ENCODE measurements around the gene AGBL1.

Gene AGBL1

DNA sequence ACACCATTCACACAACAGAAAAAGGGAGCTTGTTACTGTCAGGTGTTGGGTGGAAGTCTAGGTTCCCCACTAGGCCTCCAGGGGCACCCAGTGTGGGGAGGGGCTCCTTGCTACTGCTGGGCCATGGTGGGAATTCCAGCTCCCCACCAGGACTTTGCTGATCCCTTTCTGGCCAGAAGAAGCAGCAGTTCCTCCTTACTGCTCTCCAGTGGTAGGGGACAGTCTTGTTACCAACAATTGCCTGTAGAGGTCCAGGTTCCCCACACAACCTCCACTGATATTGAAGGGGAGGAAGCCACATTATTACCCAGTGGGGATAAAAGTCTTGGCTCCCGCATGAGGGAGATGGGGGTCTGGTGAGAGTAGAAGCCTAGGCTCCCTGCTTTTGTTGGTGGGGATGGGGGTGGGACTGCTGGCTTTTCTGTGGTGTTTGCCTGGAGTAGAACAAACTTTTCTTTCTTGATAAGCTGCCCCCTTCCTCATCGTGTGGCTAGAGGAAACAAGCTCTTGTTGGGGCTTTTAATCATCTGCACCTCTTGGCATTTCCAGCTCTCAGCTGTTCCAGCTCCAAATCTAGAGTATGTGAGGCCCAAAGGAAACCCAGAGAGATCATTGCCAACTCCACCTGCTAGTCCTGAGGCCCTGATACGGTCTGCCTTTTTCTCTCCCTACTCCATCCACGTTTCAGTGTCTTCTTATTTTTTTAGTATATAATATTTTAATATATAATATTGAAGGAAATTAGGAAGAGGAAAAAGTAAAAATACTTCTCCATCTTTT lies 824.2 kb downstream of the AGBL1 start:
- no peak for DNase-seq

DNA sequence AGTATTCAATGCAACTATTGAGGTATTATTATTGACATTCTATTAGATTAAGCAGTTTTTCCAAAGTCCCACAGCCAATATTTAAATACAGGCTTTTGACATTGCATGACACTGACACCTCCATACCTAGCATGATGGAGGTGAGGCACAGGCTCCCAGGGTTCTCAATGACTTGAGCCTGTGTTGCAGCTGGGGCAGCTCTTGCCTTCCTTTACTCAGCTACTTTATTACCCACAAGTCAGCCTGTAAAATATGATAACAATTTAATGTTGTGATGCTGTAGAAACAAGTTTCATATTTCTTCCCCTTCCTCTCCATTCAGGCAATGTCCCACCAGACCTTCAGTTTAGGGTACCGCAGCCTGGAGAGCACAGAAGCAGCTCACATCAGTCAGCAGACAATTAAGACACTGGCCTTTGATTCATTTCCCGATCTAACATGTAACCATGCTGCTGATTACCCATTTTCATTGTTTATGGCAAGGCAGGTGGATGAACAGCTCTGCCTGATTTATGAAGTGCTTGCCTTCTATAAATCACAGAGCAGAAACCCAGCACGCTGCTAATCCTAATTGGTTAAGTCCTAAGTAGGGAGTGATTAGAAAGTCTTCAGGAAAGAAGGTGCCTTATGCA lies 826.1 kb downstream of the AGBL1 start:
- DNase-seq = no peak

DNA sequence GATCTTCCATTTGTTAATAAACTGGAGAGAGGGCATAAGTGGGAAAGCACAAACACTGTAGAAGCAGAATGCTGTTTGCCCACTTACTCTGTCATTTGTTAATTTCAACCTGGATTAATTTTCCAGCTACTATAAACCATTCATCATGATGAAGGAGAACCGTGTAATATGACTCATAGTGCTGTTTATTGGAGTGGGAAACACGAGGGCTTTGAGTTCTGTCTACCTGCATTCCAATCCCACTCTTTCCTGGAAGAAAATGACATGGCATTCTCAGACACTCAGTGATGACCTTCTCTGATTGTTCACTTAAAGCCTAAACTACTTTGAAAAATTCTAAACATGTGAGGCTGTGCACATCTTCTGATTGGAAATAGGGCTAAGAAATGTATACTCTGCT lies 826.7 kb downstream of the AGBL1 start:
- DNase-seq = no peak

DNA sequence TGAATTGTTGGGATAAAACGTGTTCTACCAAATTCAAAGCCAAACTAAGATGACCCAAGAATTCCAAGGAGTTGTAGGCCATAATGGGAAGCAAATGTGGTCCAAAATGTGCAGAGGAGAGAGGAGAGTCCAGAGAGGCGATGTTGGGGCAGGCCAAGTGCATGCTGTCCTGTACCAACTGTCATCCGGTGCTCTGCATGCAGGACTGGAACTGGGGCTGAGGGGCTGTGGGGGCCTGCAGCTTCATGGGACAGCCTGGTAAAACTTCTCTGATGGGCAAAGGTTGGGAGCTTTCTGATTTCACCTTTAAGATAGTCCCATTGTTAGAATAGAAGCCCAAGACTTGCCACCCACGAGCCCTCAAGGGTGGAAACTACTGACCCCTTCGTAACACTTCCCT lies 831.4 kb downstream of the AGBL1 start:
- no peak for DNase-seq

DNA sequence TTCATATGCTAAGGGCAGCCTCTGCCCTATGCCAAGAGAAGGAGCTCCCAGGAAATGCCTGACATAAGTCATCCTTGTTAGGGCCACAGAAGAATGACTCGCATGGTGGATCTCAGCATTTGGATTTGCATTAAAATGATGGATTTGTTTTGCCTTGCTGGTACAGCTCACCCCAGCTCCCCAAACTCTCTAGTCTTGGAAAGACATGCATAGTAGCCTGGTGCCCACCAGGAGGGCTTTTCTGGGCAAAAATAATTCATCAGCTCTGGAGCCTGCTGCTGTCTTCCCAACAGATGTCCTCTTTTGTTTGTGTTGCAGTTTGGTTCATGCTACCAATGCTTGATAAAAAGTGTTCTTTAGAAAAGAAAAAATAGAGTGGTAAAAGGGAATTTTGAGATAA lies 833.0 kb downstream of the AGBL1 start:
- DNase-seq = no peak

DNA sequence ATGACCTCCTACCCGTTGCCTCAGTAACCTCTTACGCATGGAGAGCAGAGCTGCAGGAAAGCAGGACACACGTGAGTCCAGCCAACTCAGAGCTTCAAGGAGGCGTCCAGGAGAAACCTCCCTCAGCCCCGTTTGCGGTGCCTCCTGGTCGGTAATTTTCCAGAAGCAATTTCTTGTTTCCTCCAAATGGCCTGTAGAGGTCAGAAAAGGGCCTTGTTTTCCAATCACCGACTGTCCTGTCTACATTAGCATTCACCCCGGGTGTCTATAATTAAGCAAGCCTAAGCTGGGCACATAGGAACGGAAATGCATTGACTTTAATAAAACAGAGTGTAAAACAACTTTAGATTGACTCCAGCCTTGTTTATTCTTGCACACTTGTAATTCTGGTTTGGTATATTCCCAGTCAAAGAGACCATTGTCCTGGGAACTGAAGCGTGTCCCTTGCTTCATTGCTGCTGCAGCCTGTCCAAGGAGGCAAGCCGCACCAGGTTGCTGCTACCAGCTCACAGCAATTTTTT lies 836.2 kb downstream of the AGBL1 start:
- DNase-seq = peak; percentile 35

DNA sequence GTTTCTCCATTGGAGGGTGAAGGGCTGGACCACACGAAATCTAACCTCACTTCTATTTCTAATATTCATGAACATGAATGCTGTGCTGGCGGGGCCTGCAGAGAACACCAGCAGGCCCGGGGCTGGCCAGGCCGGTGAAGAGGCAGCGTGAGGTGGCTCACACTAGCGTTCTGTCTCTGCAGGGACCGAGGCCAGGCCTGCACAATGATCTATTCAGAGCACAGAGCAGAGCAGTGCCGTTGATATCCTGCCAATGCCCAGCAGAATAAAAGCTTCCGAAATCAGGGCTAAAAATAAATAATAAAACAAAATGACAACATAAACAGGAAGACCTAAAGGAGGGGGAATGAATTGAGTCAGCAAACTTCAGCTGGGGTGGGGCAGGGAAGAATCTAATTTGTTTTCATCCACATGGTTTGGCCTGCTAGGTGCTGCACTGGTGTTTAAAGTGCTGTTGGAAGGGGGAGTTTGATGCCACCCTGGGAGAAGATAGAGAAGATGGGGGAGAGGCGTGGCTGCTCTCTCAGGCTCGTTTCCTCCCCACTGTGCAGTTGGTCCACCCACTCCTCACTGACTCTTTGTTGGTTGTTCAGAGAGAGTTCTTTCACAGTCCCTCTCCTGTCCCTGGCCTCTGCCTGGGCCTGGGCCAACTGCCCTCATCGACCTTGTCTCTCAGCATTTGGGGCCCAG lies 837.1 kb downstream of the AGBL1 start:
- no peak for DNase-seq

DNA sequence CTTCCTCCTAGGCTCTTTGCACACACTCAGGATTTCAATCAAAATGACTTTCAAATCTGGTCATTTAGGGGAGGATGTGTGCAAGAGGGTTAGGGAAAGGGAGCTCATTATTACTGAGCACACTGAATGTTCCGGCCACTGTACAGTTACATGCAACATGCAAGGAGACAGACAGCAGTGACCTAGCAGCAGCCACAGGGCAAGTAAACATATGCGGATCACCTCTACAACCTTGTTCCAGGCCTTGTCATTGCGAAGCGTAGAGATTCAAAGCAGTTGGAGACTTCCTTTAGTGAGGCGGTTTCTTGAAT lies 837.6 kb downstream of the AGBL1 start:
- no peak for DNase-seq

DNA sequence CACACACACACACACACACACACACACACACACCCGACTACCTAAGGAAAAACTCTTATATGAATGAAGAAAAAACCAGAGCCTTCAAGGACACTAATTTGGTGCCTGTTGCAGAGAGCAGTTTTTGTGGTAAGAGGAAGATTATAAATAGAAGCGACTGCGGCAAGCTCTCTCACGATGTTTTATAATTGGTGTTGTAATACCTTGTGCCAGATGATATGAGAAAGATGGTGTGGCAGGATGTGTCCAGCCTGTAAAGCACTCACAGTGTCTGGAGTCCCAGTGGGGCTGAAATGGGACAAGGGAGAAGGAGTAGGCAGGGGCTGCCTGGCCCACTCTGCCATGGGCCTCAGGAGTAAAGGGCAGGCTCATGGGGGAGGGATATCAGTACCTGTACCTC lies 839.9 kb downstream of the AGBL1 start:
- no peak for DNase-seq

DNA sequence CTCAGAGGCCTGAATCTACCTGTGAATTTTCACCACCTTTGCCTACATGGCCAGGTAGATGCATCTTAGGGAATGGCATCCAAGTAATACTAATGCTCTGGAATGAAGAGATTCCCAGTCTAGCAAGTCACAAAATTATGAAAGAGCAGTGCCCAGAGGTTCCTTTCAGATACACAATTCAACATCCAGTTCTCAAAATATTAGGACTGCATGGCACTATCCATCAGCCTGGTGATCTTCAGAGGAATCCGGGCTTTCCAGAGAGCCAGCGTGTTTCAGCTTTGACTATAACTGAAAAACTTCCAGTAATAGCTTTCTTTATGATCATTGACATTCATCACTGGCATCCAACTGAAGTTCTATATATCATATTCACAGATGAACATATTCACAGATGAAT lies 849.8 kb downstream of the AGBL1 start:
- DNase-seq = no peak

DNA sequence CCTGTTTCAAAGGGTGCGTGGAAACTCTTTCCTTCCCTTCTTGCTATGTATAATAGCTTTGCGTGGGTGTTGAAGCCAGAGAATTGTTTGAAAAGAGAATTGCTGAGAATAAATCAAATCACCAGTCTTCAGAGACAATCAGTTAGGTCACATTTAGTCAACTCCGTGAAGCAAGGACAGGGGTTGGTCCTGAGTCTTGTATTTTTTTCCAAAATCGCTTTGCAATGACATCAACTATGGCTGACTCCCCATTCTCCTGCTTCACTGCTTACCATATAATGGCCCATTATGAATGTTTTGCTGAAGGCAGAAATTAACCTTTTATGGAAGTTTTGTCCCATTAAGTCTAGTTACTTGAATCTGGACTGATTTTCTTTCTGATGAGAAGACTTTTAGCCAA lies 852.8 kb downstream of the AGBL1 start:
- no peak for DNase-seq

DNA sequence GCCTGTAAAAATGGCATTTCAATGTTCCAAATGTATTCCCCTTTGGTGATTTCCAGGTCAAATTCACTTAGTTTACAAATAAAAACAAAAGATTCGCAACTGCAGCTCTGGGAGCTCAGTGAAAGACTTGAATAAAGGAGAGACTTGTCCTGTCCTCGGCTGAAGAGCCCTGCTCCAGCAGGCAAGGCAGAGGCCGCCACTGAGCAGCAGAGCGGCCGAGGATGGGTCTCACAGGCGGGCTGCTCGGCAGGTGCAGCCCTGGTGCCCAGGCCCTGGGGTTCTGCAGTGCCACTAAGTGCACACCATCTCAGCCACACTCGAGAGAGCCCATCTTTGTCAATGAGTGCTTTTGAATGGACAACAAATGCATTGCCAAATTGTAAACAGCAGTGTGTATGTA lies 856.2 kb downstream of the AGBL1 start:
- DNase-seq = no peak

DNA sequence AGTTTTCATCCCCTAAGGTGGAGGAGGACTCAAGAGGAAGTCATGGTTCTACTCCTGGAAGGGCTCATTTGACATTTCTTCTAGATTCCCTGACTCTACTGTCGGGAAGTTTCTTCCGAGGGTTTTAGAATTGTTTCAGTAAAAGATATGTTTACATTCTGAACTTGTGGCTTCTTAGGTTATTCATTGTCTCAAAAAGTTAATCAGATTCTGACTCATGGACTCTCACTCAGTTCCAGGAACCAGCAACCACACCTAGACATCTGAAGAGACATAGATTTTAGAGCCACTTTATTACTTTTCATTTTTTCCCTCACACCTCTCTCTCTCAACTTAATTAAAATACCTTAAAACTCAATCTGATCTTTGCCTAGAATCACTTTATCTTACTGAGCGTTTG lies 862.6 kb downstream of the AGBL1 start:
- no peak for DNase-seq

DNA sequence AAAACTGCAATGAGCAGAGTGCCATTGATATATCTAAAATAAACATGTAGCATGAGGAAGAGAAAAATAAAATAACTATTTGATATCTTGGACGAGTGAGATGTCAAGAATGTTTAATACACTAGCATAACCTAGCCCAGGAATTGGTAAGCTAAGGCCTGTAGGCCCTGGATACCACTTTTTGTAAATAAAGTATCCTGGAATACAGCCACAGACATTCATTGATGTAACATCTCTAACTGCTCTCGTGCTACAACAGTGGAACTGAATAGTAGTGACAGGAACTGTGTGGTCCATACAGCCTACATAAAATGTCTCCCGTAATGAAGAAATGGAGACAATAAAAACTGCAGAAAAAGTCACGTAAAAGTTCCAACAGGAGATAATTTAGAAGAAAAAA lies 869.0 kb downstream of the AGBL1 start:
- no peak for DNase-seq

DNA sequence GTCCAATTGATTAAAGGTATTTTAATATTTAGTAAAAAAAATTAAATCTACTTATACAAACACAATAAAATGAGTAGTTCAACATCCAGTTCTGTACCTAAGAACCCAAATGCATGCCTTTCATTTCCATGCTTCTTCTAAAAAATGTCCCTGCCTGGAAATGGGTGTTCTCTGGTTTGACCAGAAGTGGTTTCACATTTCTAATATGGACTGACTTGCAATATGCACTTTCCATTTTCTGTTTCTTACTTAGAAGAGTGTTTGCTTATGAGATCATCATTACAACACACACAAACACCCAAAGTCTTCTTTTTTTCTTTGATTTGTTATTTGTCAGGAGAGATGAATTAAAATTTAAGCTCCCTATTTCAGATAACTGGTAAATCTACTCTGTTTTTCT lies 879.6 kb downstream of the AGBL1 start:
- no peak for DNase-seq

DNA sequence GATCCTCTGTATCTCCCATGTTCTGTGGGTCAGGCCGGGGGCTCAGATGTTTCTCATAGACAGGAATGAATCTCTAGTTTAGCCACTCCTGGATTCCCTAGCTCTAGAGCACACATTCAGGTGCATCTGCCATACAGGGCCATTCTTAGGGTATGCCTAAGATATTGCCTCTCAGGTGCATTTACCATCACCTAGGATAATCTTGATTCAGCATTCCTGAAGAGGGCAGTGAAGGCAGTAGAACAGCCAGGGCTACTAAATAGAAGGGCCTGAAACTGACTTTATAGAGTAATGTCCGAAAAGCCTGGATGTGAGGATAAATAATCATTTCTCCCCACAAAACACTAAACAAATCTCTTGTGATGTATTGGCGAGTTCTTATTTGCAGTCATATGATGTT lies 882.0 kb downstream of the AGBL1 start:
- no peak for DNase-seq

DNA sequence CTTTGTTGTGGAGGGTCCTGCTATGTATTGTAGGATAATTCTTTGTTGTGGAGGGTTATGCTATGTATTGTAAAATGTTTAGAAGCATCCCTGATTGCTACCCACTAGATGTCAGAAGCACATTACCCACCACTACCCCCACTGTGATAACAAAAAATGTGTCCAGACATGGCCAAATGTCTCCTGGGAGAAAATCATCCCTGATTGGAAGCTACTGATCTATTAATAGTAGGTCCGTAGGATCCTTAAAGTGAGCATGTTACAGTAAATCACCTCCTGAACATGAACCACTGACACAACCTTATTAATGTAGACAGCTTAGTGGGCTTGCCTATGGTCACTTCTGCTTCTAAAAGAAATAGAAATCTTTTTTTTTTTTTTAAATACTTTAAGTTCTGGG lies 884.6 kb downstream of the AGBL1 start:
- DNase-seq = no peak

DNA sequence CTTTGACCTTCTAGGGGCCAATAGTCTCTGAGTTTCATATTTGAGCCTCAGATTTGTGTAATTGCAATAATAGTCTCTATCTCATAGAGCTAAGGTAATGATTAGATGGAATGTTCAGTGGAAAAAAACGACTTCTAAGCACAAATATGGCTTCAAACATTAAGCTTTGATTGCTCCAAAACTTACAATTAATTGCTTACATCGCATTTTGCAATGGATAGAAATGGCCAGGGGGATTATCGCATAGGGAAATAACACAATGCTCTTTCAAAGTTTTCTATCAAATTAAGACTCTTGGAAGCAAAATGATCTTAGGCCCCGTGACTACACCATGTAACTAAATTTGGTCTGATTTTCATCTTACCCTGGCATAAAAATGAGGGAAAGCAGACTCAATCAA lies 888.6 kb downstream of the AGBL1 start:
- no peak for DNase-seq

DNA sequence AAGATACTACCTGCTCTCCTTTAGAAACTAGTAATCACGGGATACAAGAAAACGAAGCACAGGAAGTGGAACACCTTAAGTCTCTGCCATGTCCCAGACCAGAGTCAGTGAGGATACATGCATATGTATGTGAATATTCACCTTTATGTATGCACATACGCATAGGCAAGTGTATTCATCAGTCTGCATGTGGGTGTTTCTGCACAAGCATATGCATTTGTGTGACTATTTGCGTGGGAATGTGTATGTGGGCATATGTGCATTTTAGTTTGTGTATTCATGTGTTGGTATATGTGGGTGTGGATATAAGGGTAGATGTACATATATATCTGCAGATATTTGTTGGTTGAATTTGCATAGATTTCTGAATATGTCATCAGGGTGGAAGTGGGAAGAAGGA lies 889.7 kb downstream of the AGBL1 start:
- no peak for DNase-seq

DNA sequence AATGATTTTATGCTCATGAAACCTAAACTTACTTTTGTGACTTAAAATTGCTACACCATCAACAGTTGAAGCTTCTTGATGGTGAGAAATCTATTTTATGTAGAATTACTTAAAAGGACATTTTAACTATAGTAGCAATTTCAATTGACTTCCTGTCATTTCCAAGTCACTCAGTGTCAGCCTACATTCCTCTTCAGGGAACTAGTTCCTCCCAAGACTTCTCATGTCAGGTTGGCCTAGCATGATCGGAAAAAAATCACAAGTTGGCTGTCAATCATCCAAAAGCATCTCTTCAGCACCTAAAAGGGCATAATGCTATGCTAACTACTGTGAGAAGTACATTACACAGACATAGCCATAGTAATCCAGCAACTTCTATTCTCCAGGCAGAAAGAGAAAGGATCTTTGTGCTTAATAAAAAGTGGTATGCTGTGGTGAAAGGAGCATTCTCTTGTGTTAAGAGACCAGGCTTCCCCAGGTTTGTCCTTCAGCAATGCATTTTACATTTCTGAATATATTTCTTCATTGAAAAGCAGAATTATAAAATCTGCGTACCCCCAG lies 893.7 kb downstream of the AGBL1 start:
- DNase-seq = no peak

DNA sequence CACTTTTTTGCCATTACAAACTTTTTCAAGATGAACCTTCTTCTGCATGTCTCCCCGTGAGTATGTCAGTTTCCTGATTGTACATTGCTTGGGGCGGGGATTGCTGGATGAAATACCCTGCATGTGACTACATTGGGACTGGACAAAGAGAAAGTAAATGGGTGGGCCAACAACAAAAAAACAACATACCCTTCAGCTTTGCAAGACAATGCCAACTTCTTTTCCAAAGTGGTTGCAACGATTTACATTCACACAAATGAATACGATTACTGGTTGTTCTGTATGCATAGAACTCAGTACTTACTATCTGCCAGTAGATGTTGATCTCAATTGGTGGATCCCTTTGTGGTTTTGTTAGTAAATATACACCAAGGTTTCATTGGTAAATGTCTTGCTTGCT lies 908.4 kb downstream of the AGBL1 start:
- DNase-seq = no peak

DNA sequence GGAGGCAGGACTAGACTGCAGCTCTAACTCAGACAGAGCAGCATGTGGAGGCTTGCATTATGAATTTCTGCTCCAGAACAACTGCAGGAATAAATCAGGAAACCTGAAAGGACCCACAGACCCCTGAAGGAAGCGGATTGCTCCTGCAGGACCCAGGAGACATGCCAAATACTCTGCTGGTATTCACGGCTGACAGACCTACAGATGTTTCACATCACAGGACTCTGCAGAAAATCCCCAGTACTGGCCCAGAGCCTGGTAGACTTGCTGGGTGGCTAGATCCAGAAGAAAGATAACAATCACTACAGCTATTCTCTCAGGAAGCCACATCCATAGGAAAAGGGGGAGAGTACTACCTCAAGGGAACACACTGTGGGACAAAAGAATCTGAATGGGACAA lies 942.1 kb downstream of the AGBL1 start:
- no peak for DNase-seq

DNA sequence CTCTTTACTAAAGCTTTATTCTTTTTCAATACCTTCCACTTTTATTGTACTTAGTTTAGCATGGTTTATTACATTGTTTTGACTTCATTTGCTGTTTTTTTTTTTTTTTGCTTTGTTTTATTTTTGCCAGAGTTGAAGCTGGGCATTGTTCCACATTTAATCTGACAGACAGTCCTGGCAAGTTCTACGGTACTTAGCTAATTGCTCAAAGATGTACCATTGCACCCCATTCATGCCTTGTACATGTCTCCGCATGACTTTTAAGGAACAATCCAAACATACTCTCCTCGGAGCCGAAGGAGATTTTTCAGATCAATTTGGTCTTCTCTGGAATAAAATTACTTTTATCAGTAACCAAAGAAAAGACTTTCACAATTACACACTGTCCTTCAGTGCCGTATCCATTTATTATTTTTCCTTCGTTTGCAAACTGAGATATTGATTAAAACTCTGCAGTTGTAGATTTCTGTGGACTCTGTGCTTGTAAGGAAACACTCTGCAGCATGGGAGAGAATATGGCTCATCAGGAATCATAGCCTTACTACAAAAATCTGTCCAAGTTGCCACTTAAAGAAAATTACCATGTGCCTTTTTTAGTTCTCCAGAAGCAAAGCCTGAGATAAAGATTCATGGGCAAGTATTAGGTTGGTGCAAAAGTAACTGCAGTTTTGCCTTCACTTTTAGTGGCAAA lies 952.0 kb downstream of the AGBL1 start:
- no peak for DNase-seq

Measured in NCI-H510A (cell line).